Prostate gland (tissue), 2 donors: ENCODE data around the gene GDF15.

Source experiments
- POLR2A ChIP-seq: fragments of 450-650 bp; IDR thresholded peaks from one replicate; pipeline ENCODE4 v1.6.1; 2016; ENCODE audit warnings: antibody characterized with exemption, mild to moderate bottlenecking
- POLR2AphosphoS5 ChIP-seq: sonication (generic); formaldehyde crosslinking; IDR thresholded peaks from one replicate; pipeline ENCODE4 v1.6.1; 2017; ENCODE audit warnings: antibody characterized with exemption
- TF ChIP-seq, protein P1 (sequence below), 4 experiments: fragments of 200-600 bp in 2 of 4; fragments of 450-650 bp in 2 of 4; sonication (generic) in 2 of 4; IDR thresholded peaks; 1 replicate in 3 of 4; 2 replicates in 1 of 4; pipeline ENCODE4 v1.5.1; 2016 to 2019; ENCODE audit warnings: antibody characterized with exemption in 4 of 4, mild to moderate bottlenecking in 2 of 4, moderate library complexity in 2 of 4

DNA sequence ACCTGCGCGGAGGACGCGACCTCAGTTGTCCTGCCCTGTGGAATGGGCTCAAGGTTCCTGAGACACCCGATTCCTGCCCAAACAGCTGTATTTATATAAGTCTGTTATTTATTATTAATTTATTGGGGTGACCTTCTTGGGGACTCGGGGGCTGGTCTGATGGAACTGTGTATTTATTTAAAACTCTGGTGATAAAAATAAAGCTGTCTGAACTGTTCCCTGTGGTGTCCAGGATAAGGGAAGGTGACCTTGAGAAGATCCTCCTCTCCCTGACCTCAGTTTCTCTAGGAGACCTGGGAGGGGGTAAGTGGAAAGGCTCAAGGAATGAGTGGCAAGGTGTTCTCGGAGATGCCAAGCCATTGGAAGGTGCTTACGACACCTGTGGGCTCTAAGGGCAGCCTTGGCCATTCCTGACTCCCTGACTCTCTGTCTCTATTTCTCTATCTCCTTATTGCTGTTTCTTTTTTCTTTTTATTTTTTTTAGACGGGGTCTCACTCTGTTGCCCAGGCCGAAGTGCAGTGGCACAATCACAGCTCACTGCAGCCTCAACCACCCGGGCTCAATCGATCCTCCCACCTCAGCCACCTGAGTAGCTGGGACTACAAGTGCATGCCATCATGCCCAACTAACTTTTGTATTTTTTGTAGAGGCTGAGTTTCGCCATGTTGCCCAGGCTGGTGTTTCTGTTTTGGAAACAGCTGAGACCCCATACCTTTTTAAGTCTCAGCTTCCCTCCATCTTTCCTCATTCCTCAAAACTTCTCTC, 3.2 kb downstream of the GDF15 start:
- TF ChIP-seq, protein P1, sequence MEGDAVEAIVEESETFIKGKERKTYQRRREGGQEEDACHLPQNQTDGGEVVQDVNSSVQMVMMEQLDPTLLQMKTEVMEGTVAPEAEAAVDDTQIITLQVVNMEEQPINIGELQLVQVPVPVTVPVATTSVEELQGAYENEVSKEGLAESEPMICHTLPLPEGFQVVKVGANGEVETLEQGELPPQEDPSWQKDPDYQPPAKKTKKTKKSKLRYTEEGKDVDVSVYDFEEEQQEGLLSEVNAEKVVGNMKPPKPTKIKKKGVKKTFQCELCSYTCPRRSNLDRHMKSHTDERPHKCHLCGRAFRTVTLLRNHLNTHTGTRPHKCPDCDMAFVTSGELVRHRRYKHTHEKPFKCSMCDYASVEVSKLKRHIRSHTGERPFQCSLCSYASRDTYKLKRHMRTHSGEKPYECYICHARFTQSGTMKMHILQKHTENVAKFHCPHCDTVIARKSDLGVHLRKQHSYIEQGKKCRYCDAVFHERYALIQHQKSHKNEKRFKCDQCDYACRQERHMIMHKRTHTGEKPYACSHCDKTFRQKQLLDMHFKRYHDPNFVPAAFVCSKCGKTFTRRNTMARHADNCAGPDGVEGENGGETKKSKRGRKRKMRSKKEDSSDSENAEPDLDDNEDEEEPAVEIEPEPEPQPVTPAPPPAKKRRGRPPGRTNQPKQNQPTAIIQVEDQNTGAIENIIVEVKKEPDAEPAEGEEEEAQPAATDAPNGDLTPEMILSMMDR (IDR thresholded peaks at IDR 0.05) = no peak
- TF ChIP-seq POLR2AphosphoS5 = no peak
- no peak for TF ChIP-seq POLR2A
